GM18511 (cell line): ENCODE data around the gene NEURL1B.

Experiments
- ATAC-seq: cut with Tn5 transposase; IDR thresholded peaks from one replicate; pipeline ENCODE4 v1.9.1; 2021; ENCODE audit warnings: mild to moderate bottlenecking, moderate library complexity; ENCODE audit not compliant: unreplicated experiment

NEURL1B gene

GRCh38 chr5:172713809-172714490, 72.9 kb downstream of the NEURL1B start:
- ATAC-seq = no peak

GRCh38 chr5:172714491-172715420, 73.7 kb downstream of the NEURL1B start:
- no peak for ATAC-seq

- ATAC-seq = no peak
Measured at GRCh38 chr5:172715421-172715780, 74.3 kb downstream of the NEURL1B start.

- ATAC-seq = no peak
Measured at GRCh38 chr5:172715931-172716682, 75.0 kb downstream of the NEURL1B start.

- peak; percentile 62 for ATAC-seq
Measured at GRCh38 chr5:172716796-172717313, 75.8 kb downstream of the NEURL1B start.

GRCh38 chr5:172717481-172718195, 76.6 kb downstream of the NEURL1B start:
- ATAC-seq = no peak

- ATAC-seq = no peak
Measured at GRCh38 chr5:172718527-172719114, 77.6 kb downstream of the NEURL1B start.

GRCh38 chr5:172719211-172719610, 78.1 kb downstream of the NEURL1B start:
- ATAC-seq = no peak

- ATAC-seq = no peak
Measured at GRCh38 chr5:172720655-172721054, 79.6 kb downstream of the NEURL1B start.

GRCh38 chr5:172721455-172722326, 80.6 kb downstream of the NEURL1B start:
- ATAC-seq = no peak

- no peak for ATAC-seq
Measured at GRCh38 chr5:172722327-172722815, 81.3 kb downstream of the NEURL1B start.

- ATAC-seq = no peak
Measured at GRCh38 chr5:172723508-172723907, 82.4 kb downstream of the NEURL1B start.

GRCh38 chr5:172724242-172725183, 83.5 kb downstream of the NEURL1B start:
- ATAC-seq = no peak

GRCh38 chr5:172725273-172725672, 84.2 kb downstream of the NEURL1B start:
- ATAC-seq = no peak

GRCh38 chr5:172725785-172726184, 84.7 kb downstream of the NEURL1B start:
- ATAC-seq = no peak

GRCh38 chr5:172726966-172727365, 85.9 kb downstream of the NEURL1B start:
- no peak for ATAC-seq

- ATAC-seq = no peak
Measured at GRCh38 chr5:172727551-172727950, 86.5 kb downstream of the NEURL1B start.
